Measurements from ENCODE around the gene S100A10.

GRCh38 chr1:151940541-151940940 is 53.1 kb downstream of the S100A10 start:
- no peak for TF ChIP-seq EZH2 (IDR thresholded peaks at IDR 0.05; ENCODE audit: insufficient read depth, low read length)
- TF ChIP-seq, protein P1, sequence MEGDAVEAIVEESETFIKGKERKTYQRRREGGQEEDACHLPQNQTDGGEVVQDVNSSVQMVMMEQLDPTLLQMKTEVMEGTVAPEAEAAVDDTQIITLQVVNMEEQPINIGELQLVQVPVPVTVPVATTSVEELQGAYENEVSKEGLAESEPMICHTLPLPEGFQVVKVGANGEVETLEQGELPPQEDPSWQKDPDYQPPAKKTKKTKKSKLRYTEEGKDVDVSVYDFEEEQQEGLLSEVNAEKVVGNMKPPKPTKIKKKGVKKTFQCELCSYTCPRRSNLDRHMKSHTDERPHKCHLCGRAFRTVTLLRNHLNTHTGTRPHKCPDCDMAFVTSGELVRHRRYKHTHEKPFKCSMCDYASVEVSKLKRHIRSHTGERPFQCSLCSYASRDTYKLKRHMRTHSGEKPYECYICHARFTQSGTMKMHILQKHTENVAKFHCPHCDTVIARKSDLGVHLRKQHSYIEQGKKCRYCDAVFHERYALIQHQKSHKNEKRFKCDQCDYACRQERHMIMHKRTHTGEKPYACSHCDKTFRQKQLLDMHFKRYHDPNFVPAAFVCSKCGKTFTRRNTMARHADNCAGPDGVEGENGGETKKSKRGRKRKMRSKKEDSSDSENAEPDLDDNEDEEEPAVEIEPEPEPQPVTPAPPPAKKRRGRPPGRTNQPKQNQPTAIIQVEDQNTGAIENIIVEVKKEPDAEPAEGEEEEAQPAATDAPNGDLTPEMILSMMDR (IDR thresholded peaks at IDR 0.05; ENCODE audit: insufficient read depth, low read depth, low read length), result no peak

Measured in astrocyte (in vitro differentiated cells and primary cell).